Measurements from ENCODE around the gene TMEM179B.
"Not testable (repeated sequence)": the region's sequence is repeated elsewhere in the genome, so short reads cannot be mapped to it uniquely, and the experiment has no call there.

TMEM179B gene

GRCh38 chr11:62791501-62792201 is 4.4 kb downstream of the TMEM179B start, which contains the start of gene TMEM223:
Gene TMEM223, minus strand, starts transcription at chr11:62792006. Its CDS starts 12 bp downstream, at chr11:62791994.
- peak; percentile 77 to 86 for DNase-seq

DNA sequence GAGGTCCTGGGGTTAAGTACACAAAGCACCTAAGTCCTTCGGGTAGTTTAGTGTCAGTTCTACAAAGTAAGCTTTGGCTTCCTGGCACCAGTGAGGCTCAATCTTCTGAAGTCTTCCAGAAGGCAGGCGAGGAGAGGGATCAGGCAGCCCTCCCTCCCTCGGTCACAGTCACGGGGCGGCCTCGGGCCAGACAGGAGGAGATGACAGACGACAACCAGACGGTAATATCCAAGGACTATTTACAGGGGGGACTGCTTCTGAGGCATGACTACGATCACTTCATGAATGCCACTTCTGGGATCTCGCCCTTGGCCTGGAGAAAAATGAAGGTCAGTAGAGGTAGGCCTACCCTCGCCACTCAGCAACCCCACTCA is 5.0 kb downstream of the TMEM179B start:
- no peak for DNase-seq

GRCh38 chr11:62794201-62794775 is 7.1 kb downstream of the TMEM179B start:
- DNase-seq: no peak

GRCh38 chr11:62796281-62796680 is 9.1 kb downstream of the TMEM179B start:
- no peak for DNase-seq

DNA sequence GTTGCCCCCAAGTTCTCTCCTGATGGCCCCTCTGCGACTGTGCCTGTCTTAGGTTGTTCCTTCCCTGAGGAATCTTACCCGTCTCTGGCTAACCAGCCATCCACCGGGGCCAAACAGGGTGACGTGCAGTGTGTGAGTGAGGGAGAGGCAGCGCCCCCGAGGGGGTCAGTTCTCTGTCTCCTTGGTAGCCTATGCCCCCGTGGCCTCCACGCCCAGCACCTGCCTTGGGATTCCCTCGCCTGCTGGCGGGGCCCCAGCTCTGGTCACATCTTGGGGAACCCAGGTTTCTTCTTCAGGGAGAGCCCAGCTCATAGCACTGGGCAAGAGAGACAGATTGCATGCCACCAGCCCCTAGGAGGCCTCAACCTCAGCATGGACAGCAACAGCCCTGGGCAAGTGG is 12.3 kb downstream of the TMEM179B start:
- no peak for DNase-seq

GRCh38 chr11:62801071-62801470 is 13.9 kb downstream of the TMEM179B start:
- DNase-seq: no peak

DNA sequence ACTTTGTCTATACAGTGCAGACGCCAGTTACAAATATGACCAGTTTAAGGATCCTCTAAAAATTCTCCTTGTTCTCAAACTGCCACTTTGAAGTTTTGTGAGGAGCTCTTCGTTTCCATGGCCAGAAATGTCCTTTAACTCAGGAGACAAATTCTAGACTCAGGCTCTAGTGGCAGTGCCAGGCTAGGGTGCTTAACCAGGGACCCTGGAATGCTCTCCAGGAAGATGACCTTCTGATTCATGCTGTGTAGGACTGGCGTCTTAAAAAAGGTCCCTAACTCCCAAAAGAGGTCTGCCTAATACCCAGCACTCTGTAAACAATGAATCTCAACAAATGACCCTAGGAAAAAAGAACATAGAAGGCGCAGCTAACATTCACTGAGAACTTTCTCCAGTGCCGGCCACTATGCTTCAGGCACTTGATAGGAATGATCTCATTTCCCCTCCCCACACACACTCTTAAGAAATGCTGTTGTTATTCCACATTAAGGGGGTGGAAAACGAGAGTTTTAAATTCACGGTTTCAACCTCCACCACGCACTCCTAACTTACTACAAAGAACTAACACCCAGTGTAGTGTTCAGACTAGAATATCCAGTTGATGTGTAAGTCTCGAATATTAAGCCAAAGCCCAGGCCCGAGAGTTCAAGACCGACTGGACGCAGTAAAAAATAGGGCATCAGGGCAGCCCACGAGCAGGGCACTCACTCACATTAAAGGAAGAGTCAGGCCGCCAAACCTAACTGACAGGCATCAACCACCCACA is 17.3 kb downstream of the TMEM179B start:
- DNase-seq: peak; percentile 44 to 55

GRCh38 chr11:62805076-62805892 is 18.1 kb downstream of the TMEM179B start, which contains the start of gene NXF1:
Gene NXF1, minus strand, starts transcription at chr11:62805440. Its CDS starts 84 bp downstream, at chr11:62805356.
- DNase-seq: peak; percentile 97 to 98

DNA sequence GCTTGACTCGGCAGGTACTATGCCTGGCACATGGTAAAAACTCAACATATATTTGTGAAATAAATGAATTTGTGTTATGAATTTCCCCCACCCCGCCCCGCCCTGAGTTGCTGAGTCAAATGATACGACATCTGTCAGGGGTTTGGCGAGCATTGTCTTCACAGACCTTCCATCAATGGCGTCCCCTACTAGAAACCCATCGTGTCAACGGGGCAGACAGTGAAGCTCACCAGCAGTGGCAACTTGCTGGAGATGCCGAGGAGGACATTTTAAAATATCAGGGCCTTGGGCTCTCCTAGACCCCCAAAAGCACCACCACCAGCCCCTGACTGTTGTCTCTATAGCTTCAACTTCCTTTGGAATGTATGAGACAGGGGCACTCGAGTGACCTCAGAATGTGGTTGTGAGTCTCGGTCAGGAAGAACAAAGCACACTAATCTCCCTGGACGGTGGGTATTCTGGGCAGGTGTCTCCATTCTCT is 18.8 kb downstream of the TMEM179B start:
- DNase-seq: no peak

- DNase-seq: peak; percentile 92 to 93
Measured at GRCh38 chr11:62806611-62807121, 19.5 kb downstream of the TMEM179B start.

- no peak for DNase-seq
Measured at GRCh38 chr11:62810748-62811147, 23.5 kb downstream of the TMEM179B start.

DNA sequence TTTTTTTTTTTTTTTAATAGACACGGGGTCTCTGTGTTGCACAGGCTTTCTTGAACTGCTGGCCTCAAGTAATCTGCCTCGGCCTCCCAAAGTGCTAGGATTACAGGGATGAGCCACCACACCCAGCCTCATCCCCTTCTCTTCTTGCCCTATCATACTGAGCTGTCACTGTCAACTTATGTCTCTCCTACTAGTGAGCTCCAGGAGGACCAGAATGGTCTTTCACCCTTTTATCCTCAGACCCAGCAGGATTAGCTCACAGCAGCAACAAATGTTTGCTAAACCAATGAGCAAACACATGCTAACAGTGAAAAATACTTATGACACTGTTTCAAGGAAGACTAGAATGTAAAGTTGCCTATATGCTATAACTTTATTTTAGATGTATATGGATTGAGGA is 24.5 kb downstream of the TMEM179B start:
- DNase-seq: no peak

DNA sequence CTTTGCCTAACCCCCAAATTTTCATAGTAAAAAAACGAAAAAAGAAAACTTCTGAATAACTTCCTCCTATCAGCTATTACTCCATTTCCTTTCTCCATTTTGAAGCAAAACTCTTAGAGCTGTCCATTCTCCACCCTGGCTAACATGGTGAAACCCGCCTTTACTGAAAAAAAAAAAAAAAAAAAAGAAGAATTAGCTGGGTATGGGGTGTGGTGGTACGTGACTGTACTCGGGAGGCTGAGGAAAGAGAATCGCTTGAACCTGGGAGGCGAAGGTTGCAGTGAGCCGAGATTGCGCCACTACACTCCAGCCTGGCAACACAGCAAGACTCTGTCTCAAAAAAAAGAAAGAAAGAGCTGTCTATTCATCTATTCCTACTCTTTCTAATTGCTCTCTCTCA is 29.4 kb downstream of the TMEM179B start:
- DNase-seq: peak; percentile 56 to 91

GRCh38 chr11:62817129-62817528 is 29.9 kb downstream of the TMEM179B start:
- DNase-seq: peak; percentile 29 to 51

DNA sequence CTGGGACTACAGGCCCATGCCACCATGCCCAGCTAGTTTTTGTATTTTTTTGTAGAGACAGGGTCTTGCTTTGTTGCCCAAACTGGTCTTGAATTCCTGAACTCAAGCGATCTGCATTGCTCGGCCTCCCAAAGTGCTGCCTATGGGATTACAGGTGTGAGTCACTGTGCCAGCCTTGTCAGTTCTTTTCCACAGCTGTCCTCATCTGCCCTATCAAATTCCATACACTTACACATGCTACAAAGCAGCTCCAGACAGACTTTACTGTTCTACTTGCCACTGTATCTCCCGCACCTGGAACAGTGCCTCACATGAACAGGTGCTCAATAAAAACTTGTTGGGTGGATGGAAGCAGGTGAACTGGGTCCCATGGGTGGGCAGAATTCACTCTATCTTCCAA is 36.5 kb downstream of the TMEM179B start:
- no peak for DNase-seq

DNA sequence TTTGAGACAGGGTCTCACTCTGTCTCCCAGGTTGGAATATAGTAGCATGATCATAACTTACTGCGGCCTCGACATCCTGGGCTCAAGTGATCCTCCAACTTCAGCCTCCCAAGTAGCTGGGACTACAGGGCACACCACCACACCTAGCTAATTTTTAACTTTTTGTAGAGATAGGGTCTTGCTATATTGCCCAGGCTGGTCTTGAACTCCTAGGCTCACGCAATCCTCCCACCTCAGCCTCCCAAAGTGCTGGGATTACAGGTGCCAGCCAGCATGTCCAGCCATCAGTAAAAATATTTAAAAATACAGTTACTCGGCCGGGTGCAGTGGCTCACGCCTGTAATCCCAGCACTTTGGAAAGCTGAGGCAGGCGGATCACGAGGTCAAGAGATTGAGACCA is 40.9 kb downstream of the TMEM179B start:
- not testable (repeated sequence) for DNase-seq

GRCh38 chr11:62830904-62831519 is 43.8 kb downstream of the TMEM179B start:
- no peak for DNase-seq

GRCh38 chr11:62831520-62832335 is 44.5 kb downstream of the TMEM179B start, which contains the start of gene STX5:
Gene STX5, minus strand, starts transcription at chr11:62832051. Its CDS starts 808 bp downstream, at chr11:62831243.
- DNase-seq: peak; percentile 99

DNA sequence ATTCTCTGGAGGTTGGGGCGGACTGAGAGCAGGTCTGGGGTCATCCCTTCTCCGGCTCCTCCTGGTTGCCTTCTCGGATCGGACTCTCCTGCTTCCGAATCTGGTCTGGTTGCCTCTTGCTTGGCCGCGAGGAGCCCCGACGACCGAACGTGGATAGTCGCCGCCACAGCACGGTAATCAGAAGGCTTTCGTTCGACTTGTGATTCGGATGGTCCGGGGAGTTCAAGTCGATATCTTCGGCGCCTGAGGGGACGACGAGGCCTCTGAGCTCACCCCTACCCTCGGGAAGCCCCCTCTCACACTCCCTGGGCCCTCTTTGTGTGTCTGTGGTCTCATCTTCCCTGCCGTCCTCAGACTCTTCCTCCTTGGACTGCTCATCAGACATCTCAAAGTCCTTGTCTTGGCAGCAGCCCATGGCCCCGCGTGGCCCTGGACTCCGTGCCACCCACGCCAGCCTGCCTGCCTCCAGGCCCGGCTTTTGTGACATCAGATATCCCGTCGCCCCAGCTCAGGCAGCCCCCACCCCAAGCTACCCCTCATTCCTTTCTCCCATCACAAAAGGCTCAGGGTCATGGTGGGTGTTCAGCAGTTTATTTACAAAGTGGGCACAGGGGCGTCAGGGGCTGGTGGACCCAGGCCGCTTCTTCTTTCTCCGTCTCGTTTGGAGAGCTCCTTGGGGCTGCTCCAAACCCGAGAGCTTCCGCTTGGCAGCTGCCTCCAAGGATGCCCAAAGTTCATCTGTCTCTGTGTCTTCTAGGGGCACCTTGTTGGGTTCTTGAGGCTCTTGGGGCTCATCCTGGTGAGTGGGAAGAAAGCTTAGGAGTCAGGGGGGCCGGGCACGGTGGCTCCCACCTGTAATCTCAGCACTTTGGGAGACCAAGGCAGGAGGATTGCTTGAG is 45.4 kb downstream of the TMEM179B start, which contains the start of gene TEX54:
TEX54 (minus strand) TSS at position 506 of the 899 bp plus-strand sequence.
- peak; percentile 6 to 45 for DNase-seq

DNA sequence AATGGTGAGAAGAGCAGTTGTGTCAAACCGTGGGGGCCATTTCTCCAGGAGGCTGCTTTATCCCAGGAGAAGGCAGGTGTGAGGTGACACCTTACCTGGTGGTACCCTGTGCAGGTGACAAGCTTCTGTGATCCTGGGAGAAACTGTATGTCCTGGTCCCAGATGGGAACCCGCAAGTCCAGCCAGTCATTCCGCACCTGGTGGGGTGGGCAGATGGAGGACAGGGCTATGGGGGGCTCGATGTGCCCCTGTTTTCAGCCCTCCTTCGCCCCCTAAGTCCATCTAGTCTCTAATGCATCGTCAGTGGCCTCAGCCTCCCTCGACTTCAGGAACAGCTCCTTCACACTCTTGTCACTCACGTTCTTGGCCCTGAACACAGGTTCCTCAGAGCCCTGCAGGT is 48.1 kb downstream of the TMEM179B start:
- DNase-seq: no peak
